ENCODE data around the gene ZNF20.
A peak's percentile ranks its signal among the peaks of the same experiment; 100 is the strongest.

The ZNF20 gene

DNA sequence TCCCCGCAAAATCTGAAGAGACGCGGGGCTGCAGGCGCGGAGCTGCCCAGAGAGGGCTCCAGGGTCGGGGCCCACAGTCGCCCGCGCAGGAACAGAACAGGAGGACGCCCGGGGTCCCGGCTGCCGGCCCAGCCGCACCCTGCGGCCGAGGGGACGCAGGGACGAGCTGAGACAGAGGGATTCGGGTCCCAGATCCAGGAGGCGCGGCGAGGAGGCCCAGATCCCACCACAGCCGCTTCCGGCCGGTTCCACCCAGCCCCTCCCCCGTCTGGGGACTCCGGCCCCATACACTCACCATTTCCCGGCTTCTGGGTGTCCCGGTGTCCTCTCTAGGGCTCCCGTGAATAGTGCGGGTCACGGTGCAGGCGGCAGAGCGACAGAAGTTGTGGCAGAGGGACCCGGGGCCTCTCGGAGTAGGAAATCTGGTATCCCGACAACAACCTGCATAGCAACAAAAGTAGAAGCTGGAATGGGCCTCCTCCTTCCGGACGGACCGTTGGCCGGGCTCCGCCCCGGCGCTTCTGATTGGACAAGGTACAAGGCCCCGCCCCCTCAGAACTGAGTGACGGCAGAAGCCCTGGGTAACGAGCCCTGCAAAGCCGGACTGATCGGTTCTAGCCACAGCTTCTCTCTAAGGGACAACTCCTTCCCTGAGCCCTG, at the start of gene ZNF20:
Gene ZNF20, minus strand, starts transcription at position 466 of the 660 bp plus-strand sequence. Its CDS starts 168 bp downstream, at position 298.
- peak within 1 kb of the TSS; percentile 94 for H3K4me3 ChIP-seq (ENCODE audit: low read depth, low read length)
- peak within 1 kb of the TSS; percentile 78 for H3K27ac ChIP-seq

DNA sequence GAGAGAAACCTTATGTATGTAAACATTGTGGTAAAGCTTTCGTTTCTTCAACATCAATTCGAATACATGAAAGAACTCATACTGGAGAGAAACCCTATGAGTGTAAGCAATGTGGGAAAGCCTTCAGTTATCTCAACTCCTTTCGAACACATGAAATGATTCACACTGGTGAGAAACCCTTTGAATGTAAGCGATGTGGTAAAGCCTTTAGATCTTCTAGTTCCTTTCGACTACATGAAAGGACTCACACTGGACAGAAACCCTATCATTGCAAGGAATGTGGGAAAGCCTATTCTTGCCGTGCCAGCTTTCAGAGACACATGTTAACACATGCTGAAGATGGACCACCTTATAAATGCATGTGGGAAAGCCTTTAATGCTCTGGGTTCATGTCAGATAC, 47.5 kb upstream of the ZNF20 start:
- Histone ChIP-seq H3K36me3 (peaks cover 52% of the 10 kb centered on the region), H3K27ac (no peak overlapping the region), H3K27me3 (ENCODE audit: insufficient read depth, low read depth, severe bottlenecking) (no peaks in the 10 kb centered on the region), H3K4me3 (ENCODE audit: low read depth, low read length) (no peak overlapping the region), H3K9me3 (ENCODE audit: severe bottlenecking) (peaks cover 19% of the 10 kb centered on the region)
- no peak for DNase-seq
- TF ChIP-seq, protein P1, sequence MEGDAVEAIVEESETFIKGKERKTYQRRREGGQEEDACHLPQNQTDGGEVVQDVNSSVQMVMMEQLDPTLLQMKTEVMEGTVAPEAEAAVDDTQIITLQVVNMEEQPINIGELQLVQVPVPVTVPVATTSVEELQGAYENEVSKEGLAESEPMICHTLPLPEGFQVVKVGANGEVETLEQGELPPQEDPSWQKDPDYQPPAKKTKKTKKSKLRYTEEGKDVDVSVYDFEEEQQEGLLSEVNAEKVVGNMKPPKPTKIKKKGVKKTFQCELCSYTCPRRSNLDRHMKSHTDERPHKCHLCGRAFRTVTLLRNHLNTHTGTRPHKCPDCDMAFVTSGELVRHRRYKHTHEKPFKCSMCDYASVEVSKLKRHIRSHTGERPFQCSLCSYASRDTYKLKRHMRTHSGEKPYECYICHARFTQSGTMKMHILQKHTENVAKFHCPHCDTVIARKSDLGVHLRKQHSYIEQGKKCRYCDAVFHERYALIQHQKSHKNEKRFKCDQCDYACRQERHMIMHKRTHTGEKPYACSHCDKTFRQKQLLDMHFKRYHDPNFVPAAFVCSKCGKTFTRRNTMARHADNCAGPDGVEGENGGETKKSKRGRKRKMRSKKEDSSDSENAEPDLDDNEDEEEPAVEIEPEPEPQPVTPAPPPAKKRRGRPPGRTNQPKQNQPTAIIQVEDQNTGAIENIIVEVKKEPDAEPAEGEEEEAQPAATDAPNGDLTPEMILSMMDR (IDR thresholded peaks at IDR 0.05; ENCODE audit: low read depth, low read length), result no peak

More for the DNA sequence above, at the start of gene ZNF20:
- peak; percentile 98 for DNase-seq
- H3K27me3 ChIP-seq (ENCODE audit: insufficient read depth, low read depth, severe bottlenecking), result no peaks in the 10 kb centered on the region
- H3K9me3 ChIP-seq (ENCODE audit: severe bottlenecking), result no peaks in the 10 kb centered on the region
- TF ChIP-seq, protein P1 (IDR thresholded peaks at IDR 0.05; ENCODE audit: low read depth, low read length), result no peak
- peaks cover 66% of the 10 kb centered on the region for H3K36me3 ChIP-seq

DNA sequence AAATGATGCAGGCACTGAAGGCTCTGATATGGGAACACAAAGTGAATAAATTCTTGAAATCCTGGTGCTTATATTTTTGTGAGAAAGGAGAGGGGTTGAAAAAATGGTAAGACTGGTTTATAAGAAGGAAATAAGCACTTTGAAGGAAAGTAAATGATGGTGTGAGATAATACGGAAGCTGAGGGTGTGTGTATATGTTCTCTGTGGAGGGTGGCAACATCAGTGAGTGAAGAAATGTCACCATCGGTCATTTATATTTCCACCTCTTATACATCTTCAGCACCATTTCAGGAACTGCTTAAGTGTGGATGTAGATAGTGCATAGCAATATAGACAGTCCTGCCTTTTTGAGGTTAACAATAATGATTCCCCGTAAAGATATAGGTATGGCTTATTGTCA, 40.2 kb upstream of the ZNF20 start:
- H3K9me3 ChIP-seq (ENCODE audit: severe bottlenecking), result no peaks in the 10 kb centered on the region
- no peak overlapping the region for H3K4me3 ChIP-seq (ENCODE audit: low read depth, low read length)
- no peak overlapping the region for H3K27ac ChIP-seq
- DNase-seq, result no peak
- TF ChIP-seq, protein P1 (IDR thresholded peaks at IDR 0.05; ENCODE audit: low read depth, low read length), result no peak
- H3K27me3 ChIP-seq (ENCODE audit: insufficient read depth, low read depth, severe bottlenecking), result no peaks in the 10 kb centered on the region
- peaks cover 4% of the 10 kb centered on the region; the same call in 1 of the 2 replicates for H3K36me3 ChIP-seq

DNA sequence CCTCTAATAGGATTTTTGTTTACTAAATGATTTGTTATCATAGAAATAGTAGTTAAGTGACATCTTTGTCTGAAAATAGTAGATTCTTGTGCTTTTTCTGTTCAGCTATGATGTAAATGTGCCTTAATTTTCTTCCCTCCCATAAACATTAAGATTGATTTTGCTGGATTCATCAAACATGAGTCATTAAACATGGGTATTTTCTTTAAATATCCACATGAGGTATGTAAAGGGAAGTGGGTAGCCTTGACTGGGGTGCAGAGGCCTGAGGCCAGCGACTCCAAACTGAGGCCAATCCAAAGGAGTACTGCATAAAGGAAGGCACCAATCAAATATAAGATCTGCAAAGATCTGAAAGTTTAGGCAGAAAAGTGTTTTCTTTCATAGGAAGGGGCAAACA, 26.5 kb upstream of the ZNF20 start:
- peaks cover 27% of the 10 kb centered on the region for H3K36me3 ChIP-seq
- TF ChIP-seq, protein P1 (IDR thresholded peaks at IDR 0.05; ENCODE audit: low read depth, low read length), result no peak
- H3K27ac ChIP-seq, result no peak overlapping the region
- no peak overlapping the region for H3K4me3 ChIP-seq (ENCODE audit: low read depth, low read length)
- no peak for DNase-seq
- no peaks in the 10 kb centered on the region for H3K9me3 ChIP-seq (ENCODE audit: severe bottlenecking)
- no peaks in the 10 kb centered on the region for H3K27me3 ChIP-seq (ENCODE audit: insufficient read depth, low read depth, severe bottlenecking)

DNA sequence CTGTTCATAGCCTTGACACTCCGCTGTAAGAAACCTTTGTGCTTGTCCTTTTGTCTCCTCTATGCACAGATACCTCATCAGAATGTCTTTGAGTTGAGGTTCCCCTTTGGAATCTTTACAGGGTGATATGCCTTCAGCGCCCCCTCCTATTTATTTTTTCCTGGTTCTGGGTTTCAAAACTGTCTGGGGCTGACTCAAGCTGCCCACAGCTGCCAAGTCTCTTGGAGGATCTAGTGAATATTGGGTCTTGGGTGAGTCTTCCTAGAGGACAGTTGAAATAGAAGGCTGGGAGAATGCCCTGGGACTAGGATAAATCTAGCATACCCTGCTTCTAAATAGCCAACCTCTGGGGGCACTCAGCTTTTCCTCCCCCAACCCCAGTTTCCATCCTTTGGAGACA, 23.7 kb upstream of the ZNF20 start:
- TF ChIP-seq, protein P1 (IDR thresholded peaks at IDR 0.05; ENCODE audit: low read depth, low read length), result no peak
- DNase-seq, result no peak
- peak overlapping the region; percentile 92 for H3K27ac ChIP-seq

More for the DNA sequence above, 23.7 kb upstream of the ZNF20 start:
- H3K36me3 ChIP-seq, result peaks cover 15% of the 10 kb centered on the region
- H3K27me3 ChIP-seq (ENCODE audit: insufficient read depth, low read depth, severe bottlenecking), result no peaks in the 10 kb centered on the region
- no peaks in the 10 kb centered on the region for H3K9me3 ChIP-seq (ENCODE audit: severe bottlenecking)
- peak overlapping the region; percentile 68 for H3K4me3 ChIP-seq (ENCODE audit: low read depth, low read length)
